ENCODE results near the gene VPS35L.

The VPS35L gene

DNA sequence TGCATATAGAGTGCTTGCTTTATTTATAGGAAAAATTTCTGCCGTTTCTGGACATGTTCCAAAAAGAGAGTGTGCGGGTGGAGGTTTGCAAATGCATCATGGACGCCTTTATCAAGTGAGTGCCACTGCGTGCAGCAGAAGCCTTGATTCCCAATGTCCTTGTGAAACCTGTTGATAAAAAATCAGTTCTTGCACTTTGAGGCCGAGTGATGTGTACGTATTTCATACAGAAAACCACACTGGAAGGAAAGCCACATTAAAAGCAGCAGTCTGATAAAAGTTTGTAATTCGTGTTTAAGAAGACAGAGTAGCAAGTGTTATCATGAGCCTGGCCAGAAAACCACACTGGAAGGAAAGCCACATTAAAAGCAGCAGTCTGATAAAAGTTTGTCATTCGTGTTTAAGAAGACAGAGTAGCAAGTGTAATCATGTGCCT is 84.5 kb downstream of the VPS35L start:
- DNase-seq (ENCODE audit: low read depth): no peak
- TF ChIP-seq, protein P1, sequence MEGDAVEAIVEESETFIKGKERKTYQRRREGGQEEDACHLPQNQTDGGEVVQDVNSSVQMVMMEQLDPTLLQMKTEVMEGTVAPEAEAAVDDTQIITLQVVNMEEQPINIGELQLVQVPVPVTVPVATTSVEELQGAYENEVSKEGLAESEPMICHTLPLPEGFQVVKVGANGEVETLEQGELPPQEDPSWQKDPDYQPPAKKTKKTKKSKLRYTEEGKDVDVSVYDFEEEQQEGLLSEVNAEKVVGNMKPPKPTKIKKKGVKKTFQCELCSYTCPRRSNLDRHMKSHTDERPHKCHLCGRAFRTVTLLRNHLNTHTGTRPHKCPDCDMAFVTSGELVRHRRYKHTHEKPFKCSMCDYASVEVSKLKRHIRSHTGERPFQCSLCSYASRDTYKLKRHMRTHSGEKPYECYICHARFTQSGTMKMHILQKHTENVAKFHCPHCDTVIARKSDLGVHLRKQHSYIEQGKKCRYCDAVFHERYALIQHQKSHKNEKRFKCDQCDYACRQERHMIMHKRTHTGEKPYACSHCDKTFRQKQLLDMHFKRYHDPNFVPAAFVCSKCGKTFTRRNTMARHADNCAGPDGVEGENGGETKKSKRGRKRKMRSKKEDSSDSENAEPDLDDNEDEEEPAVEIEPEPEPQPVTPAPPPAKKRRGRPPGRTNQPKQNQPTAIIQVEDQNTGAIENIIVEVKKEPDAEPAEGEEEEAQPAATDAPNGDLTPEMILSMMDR (conservative IDR thresholded peaks at IDR 0.05; ENCODE audit: control insufficient read depth, insufficient read depth, low read depth, low read length): no peak
- H3K4me3 ChIP-seq (ENCODE audit: control insufficient read depth, low read depth, low read length): no peak overlapping the region

GRCh38 chr16:19642501-19642900 is 87.0 kb downstream of the VPS35L start:
- H3K4me3 ChIP-seq (ENCODE audit: control insufficient read depth, low read depth, low read length): no peak overlapping the region
- no peak for DNase-seq (ENCODE audit: low read depth)
- TF ChIP-seq, protein P1 (conservative IDR thresholded peaks at IDR 0.05; ENCODE audit: control insufficient read depth, insufficient read depth, low read depth, low read length): no peak

GRCh38 chr16:19644877-19645276 is 89.4 kb downstream of the VPS35L start:
- TF ChIP-seq, protein P1 (conservative IDR thresholded peaks at IDR 0.05; ENCODE audit: control insufficient read depth, insufficient read depth, low read depth, low read length): no peak
- DNase-seq (ENCODE audit: low read depth): peak; percentile 56
- H3K4me3 ChIP-seq (ENCODE audit: control insufficient read depth, low read depth, low read length): no peak overlapping the region

DNA sequence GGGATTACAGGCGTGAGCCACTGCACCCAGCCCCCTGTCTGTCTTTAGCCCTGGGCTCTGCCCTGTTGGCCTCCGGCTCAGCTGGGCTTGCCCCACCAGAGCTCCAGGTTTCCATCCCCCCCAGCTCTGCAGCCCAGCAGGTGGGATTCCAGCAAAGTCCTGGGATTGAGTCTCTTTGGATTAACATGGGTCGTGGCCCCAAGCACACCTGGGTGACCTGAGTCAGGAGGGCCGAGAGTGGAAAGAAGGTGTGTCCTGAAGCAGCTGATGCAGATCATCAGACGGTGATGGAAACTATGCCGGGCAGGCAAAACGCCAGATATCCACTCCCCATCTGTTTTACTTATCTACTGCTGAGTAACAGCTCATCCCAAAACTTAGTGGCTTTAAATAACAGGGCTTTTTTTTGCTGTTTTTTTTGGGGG is 90.1 kb downstream of the VPS35L start:
- TF ChIP-seq, protein P1 (conservative IDR thresholded peaks at IDR 0.05; ENCODE audit: control insufficient read depth, insufficient read depth, low read depth, low read length): no peak
- no peak overlapping the region for H3K4me3 ChIP-seq (ENCODE audit: control insufficient read depth, low read depth, low read length)
- DNase-seq (ENCODE audit: low read depth): peak; percentile 28

GRCh38 chr16:19649980-19650379 is 94.5 kb downstream of the VPS35L start:
- H3K4me3 ChIP-seq (ENCODE audit: control insufficient read depth, low read depth, low read length): no peak overlapping the region
- DNase-seq (ENCODE audit: low read depth): no peak
- TF ChIP-seq, protein P1 (conservative IDR thresholded peaks at IDR 0.05; ENCODE audit: control insufficient read depth, insufficient read depth, low read depth, low read length): no peak

- no peak overlapping the region for H3K4me3 ChIP-seq (ENCODE audit: control insufficient read depth, low read depth, low read length)
- TF ChIP-seq, protein P1 (conservative IDR thresholded peaks at IDR 0.05; ENCODE audit: control insufficient read depth, insufficient read depth, low read depth, low read length): no peak
- no peak for DNase-seq (ENCODE audit: low read depth)
Observed at GRCh38 chr16:19654147-19654546, 98.6 kb downstream of the VPS35L start.

GRCh38 chr16:19655242-19655777 is 99.8 kb downstream of the VPS35L start:
- H3K4me3 ChIP-seq (ENCODE audit: control insufficient read depth, low read depth, low read length): no peak overlapping the region
- TF ChIP-seq, protein P1 (conservative IDR thresholded peaks at IDR 0.05; ENCODE audit: control insufficient read depth, insufficient read depth, low read depth, low read length): no peak
- no peak for DNase-seq (ENCODE audit: low read depth)
